GM13976 (cell line): ENCODE data around the gene PRPSAP1.

Experiments used
- DNase-seq: peaks from one replicate; pipeline ENCODE4 v3.0.0; 2012; ENCODE audit warnings: low spot score
- in situ Hi-C: fragments of 300-500 bp; cut with MboI; formaldehyde crosslinking; loops from one replicate; pipeline ENCODE4 v1.12.0; 2022; ENCODE audit warnings: low sequenced_read_pairs, mixed read lengths, inconsistent platforms; ENCODE audit not compliant: unreplicated experiment
- TF ChIP-seq, protein P1 (sequence below): IDR thresholded peaks from 2 replicates; pipeline ENCODE4 v1.5.1; 2012; ENCODE audit warnings: borderline replicate concordance, mild to moderate bottlenecking; ENCODE audit not compliant: insufficient read depth; ENCODE audit errors: extremely low read depth, missing control alignments, control extremely low read depth

PRPSAP1 gene

DNA sequence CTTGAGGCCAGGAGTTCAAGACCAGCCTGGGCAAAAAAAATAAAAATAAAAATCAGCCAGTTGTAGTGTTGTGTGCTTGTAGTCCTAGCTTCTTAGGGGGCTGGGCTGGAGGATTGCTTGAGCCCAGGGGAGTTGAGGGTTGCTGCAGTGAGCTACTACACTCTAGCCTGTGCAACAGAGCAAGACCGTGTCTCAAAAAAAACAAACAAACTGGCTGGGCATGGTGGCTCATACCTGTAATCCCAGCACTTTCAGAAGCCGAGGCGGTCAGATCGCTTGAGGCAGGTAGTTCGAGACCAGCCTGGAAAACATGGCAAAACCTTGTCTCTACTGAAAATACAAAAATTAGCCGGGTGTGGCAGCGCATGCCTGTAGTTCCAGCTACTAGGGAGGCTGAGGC, 93.5 kb downstream of the PRPSAP1 start:
- DNase-seq: no peak
- in situ Hi-C loops: no loop called here
- TF ChIP-seq, protein P1, sequence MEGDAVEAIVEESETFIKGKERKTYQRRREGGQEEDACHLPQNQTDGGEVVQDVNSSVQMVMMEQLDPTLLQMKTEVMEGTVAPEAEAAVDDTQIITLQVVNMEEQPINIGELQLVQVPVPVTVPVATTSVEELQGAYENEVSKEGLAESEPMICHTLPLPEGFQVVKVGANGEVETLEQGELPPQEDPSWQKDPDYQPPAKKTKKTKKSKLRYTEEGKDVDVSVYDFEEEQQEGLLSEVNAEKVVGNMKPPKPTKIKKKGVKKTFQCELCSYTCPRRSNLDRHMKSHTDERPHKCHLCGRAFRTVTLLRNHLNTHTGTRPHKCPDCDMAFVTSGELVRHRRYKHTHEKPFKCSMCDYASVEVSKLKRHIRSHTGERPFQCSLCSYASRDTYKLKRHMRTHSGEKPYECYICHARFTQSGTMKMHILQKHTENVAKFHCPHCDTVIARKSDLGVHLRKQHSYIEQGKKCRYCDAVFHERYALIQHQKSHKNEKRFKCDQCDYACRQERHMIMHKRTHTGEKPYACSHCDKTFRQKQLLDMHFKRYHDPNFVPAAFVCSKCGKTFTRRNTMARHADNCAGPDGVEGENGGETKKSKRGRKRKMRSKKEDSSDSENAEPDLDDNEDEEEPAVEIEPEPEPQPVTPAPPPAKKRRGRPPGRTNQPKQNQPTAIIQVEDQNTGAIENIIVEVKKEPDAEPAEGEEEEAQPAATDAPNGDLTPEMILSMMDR: no peak
